Stimulated activated CD8-positive, alpha-beta memory T cell treated with anti-CD3 and anti-CD28 coated beads, Interleukin-7, amount 100 ng/mL, for 1 hour (primary cell): ENCODE data around the gene CCDC40.

Source experiments
- DNase-seq, 2 donors: peaks; one replicate each; pipeline ENCODE4 v3.0.0-alpha.2; 2020; ENCODE audit warnings: low read depth in 2 of 2

The CCDC40 gene

GRCh38 chr17:80000136-80000535 is 36.3 kb upstream of the CCDC40 start:
- DNase-seq = no peak

- DNase-seq = no peak
Measured at GRCh38 chr17:80000981-80001775, 35.3 kb upstream of the CCDC40 start.

GRCh38 chr17:80002070-80002641 is 34.3 kb upstream of the CCDC40 start:
- DNase-seq = no peak

DNA sequence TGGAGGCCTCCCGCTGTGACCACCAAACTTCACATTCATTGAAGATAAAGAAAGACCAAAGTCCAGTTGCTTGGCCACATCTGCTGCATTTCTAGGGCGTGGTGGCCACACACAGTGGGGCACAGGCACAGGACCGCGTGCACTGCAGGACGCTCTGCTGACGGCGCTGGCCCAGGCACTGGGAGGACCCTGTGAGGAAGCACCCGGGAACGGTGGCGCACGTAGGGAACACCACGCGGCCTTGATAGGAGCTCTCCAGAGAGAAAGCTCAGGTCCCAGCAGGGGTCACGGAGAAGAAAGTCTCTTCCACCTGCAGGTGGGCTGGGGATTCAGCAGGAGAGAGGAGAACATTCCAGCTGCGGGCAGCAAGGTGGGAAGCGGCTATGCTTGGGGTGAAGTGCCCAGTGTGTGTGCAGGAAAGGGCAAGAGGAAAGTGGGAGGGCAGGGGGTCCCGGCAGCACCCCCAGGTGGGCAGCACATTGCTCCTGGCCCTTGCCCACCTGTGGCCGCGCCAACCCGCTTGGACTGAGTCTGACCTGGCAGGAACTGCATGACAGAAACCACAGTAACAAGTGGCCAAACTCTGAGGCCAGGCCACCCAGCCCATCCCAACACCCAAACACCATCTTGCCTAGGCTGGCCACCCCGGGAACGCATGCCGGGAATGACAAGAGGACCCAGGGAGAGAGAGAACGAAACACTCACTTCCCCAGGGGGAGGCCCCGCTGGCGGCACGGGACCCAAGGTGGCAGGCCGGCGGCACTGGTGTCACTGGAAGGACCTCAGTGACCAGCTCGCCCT is 33.6 kb upstream of the CCDC40 start:
- DNase-seq = no peak

DNA sequence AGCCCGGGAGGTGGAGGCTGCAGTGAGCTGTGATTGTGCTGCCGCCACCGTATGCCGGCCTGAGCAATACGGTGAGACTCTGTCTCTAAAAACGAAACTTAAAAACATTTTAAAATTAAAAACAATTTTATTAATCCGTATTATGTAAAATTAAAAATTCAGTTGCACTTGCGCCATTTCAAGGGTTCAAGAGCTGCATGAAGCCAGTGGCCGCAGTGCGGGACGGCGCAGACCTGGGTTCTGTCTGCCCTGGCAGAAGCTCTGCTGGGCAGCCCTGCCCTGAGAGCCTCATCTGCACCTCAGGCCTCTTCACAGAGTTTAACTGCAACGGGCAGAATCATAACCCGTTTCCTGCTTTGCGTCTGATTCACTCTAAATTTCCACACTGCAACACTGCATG is 32.5 kb upstream of the CCDC40 start:
- DNase-seq = no peak

DNA sequence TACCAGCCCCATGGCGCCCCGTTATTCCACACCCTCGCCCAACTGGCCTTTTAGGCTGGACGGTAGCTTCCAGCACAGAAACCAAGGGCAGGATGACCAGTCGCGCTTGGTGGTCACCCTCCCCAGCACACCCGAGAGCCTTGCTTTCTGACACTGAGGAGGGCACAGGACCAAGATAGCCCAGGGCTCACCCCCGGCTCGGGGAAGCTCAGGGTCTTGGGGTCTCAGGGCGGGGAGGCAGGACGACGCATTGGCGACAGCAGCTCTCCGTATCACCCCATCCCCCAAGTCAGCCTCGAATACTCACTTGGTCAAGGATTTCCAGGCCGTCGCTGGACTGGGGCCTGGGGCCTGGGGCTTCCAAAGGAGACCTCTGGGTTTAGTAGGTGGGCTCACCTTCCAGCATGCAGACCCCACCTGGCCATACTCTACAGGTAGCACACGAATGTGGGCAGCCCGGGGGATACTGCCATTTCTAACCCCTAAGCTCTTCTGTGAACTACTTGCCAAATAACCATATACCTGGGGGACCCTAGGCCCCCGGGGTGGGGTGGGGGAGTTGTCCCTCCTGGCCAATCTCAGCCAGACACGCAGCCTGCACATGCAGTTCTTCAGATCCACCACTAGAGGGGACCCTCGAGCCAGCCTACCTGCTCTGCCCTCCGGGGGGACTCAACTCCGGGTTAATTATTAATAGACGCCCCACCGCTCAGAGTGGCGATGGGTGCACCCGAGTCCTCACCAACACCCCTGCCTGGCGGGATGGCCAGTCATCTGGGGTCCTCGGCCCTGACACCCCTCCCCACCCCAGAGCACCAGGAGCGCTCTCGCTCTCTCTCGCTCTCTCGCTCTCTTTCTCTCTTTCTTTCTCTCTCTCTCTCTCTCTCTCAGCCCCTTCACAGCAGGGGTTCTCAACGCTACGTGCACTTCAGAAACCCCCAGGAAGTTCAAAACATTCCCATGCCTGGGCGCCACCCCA is 30.8 kb upstream of the CCDC40 start:
- DNase-seq = peak; percentile 16 to 25

GRCh38 chr17:80006339-80006720 is 30.1 kb upstream of the CCDC40 start:
- no peak for DNase-seq

- DNase-seq = no peak
Measured at GRCh38 chr17:80006811-80007752, 29.4 kb upstream of the CCDC40 start.

GRCh38 chr17:80007939-80008338 is 28.5 kb upstream of the CCDC40 start:
- no peak for DNase-seq

GRCh38 chr17:80008383-80008840 is 28.0 kb upstream of the CCDC40 start:
- DNase-seq = peak; percentile 47 to 55

DNA sequence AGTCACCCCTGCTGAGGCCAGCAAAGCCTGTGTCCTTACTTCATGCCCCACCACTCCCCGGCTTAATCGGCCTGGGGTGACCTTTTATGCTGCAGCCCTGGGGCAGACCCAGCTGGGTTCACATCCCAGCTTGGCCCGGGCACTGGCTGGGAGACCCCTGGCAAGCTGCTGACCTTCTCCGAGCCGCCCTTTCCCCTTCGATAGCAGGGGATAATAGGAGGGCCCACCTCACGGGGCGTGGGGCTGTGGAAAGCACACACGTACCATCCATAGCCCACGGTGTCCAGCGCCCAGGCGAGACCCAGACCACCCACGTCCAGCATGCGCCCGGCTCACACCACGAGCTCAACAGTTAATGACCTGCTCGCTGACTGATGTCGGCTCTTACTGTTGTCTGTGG is 27.6 kb upstream of the CCDC40 start:
- no peak for DNase-seq

DNA sequence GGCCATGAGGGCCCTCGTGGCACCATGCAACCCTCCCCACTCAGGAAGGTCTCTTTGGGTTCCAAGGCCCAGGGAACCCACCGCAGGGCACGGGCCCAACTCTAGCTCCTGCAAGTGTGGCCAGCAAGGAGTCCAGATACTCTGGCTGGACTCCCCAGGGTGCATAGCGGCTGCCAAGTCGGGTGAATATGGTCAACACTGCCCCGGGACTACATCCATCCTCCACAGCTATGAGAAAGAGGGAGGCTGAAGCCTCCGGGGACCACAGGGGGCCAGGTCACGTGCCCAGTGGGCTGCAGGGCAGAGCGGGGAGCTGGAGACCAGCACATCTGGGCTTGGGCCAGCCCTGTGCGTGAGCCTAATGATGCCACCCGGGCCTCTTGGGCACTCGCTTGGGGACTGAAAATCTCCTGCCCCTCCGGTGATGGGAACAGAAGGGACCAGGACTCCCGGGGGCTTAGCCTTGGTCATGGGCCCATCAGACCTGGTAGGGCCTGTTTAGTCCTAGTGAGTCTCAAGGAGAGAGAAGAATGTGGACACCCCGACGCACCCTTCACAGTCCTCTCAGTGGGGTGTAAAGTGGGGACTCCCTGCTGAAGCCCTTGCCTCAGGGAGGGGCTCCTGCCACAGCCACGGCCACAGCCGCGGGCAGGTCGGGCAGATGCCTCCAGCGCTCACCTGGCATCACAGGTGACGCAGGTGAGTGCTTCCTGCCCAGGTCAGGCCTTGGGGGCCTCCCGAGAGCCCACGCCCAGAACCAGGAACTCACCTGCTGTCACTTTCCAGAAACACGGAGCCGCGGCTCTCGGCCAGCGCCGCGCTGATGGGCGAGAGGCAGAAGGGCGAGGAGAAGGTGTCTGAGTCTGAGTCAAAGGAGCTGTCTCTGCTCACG is 26.8 kb upstream of the CCDC40 start:
- no peak for DNase-seq

DNA sequence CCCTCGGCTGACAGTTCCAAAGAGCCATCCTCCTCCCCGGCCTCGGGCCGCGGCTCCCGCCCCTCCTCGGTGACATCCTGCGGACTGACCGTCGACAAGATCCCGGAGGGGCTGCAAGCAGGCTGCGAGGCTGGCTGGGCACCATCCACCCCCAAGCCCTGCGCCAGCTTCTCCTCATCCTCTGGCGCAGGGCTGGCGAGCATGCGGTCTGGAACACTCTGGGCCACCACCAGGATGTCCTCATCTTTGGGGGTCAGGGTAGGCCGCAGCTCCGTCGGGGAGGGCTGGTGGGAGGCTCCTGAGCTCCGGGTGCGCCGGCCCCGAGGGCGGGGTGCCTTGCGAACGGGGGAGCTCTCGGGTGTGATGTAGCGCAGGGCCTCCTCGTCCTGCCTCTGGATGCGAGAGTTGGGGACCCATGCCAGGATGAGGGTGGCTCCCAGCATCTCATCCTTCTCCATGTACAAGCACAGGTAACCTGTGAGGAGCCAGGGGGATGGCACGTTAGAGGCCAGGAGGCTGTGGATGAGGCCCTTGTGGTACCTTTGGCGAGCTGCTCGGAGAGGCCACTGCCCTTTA is 26.1 kb upstream of the CCDC40 start:
- no peak for DNase-seq

- no peak for DNase-seq
Measured at GRCh38 chr17:80011989-80012555, 24.4 kb upstream of the CCDC40 start.

GRCh38 chr17:80012765-80013741 is 23.4 kb upstream of the CCDC40 start:
- no peak for DNase-seq

DNA sequence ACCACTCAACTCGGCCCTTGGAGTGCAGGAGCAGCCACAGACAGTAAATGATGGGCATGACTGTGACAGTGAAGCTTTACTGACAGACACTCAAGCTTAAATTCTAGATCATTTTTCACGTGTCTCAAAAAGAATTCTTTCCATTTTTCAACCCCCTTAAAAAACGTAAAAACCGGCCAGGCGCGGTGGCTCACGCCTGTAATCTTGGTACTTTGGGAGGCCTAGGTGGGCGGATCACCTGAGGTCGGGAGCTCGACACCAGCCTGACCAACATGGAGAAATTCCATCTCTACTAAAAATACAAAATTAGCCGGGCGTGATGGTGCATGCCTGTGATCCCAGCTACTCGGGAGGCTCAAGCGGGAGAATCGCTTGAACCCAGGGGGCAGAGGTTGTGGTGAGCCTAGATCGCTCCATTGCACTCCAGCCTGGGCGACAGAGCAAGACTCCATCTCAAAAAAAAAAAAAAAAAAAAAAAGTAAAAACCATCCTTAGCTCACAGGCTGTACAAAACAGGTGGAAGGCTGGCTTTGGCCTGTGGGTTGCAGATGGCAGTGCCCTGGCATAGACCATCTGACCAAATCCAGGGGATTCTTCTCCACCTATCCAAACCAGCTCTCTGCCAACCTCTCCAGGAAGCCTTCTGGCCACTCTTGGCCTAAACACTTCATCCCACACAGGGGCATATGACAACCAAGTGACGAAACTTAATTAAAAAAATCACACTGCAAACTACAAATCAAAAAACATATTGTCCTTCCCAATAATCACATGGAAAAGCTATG is 19.0 kb upstream of the CCDC40 start:
- DNase-seq = no peak
